Osteocyte (in vitro differentiated cells): Measurements from ENCODE around the gene SELENOT. TPM values are rescaled to one million over a fixed set of nuclear protein-coding genes. Genes with fewer than 3 reads are reported as not detected.
"Not testable (repeated sequence)": the region's sequence is repeated elsewhere in the genome, so short reads cannot be mapped to it uniquely, and the experiment has no call there.

ENCODE experiments used
- DNase-seq: peaks from one replicate; pipeline ENCODE4 v3.0.0; 2021; ENCODE audit warnings: mixed read lengths; ENCODE audit not compliant: unreplicated experiment; ENCODE audit errors: extremely low spot score
- H3K27ac Mint-ChIP-seq: one replicate; pipeline ENCODE4 v1.8.0; 2021; ENCODE audit warnings: mild to moderate bottlenecking, mixed read lengths; ENCODE audit not compliant: unreplicated experiment
- H3K27me3 Mint-ChIP-seq: one replicate; pipeline ENCODE4 v1.8.0; 2021; ENCODE audit warnings: mixed read lengths; ENCODE audit not compliant: unreplicated experiment
- H3K36me3 Mint-ChIP-seq: one replicate; pipeline ENCODE4 v1.8.0; 2021; ENCODE audit warnings: mixed read lengths; ENCODE audit not compliant: unreplicated experiment
- H3K4me1 Mint-ChIP-seq: one replicate; pipeline ENCODE4 v1.8.0; 2021; ENCODE audit warnings: mixed read lengths; ENCODE audit not compliant: unreplicated experiment
- H3K4me3 Mint-ChIP-seq: one replicate; pipeline ENCODE4 v1.8.0; 2021; ENCODE audit warnings: mild to moderate bottlenecking, moderate library complexity, mixed read lengths; ENCODE audit not compliant: unreplicated experiment
- H3K9me3 Mint-ChIP-seq: one replicate; pipeline ENCODE4 v1.8.0; 2021; ENCODE audit warnings: mixed read lengths; ENCODE audit not compliant: unreplicated experiment
- CTCF ChIP-seq: fragments of 200-600 bp; sonication (generic); IDR thresholded peaks from 2 replicates; pipeline ENCODE4 v1.5.0; 2021; ENCODE audit warnings: antibody characterized with exemption, mild to moderate bottlenecking, moderate library complexity
- total RNA-seq: library from RNA; stranded (reverse); gene quantifications from 2 replicates; pipeline ENCODE4 v1.2.1, GENCODE V29; 2021

The SELENOT gene
- total RNA-seq, 1 donor from 2014 or later: 76.1 TPM

- Mint-ChIP-seq H3K27me3 (no peaks in the 10 kb centered on the region), H3K4me3 (no peak overlapping the region), H3K4me1 (peaks cover 33% of the 10 kb centered on the region), H3K27ac (no peak overlapping the region), H3K9me3 (no peaks in the 10 kb centered on the region), H3K36me3 (no peaks in the 10 kb centered on the region)
- DNase-seq: no peak
- TF ChIP-seq CTCF: no peak
Observed at GRCh38 chr3:150599611-150600297, 3.4 kb upstream of the SELENOT start.

GRCh38 chr3:150600647-150601530, 2.2 kb upstream of the SELENOT start:
- not testable (repeated sequence) for H3K27ac Mint-ChIP-seq, DNase-seq, H3K9me3 Mint-ChIP-seq, H3K36me3 Mint-ChIP-seq, H3K4me3 Mint-ChIP-seq, H3K27me3 Mint-ChIP-seq
- peaks cover 44% of the 10 kb centered on the region for H3K4me1 Mint-ChIP-seq

GRCh38 chr3:150602426-150603152, 532 bp upstream of the SELENOT start:
- H3K4me3 Mint-ChIP-seq: peak overlapping the region; percentile 94
- H3K27me3 Mint-ChIP-seq: no peaks in the 10 kb centered on the region
- TF ChIP-seq CTCF: no peak
- peak overlapping the region; percentile 99 for H3K27ac Mint-ChIP-seq
- no peaks in the 10 kb centered on the region for H3K9me3 Mint-ChIP-seq
- peaks cover 17% of the 10 kb centered on the region for H3K36me3 Mint-ChIP-seq
- H3K4me1 Mint-ChIP-seq: peaks cover 54% of the 10 kb centered on the region
- DNase-seq: no peak

- peaks cover 24% of the 10 kb centered on the region for H3K36me3 Mint-ChIP-seq
- peaks cover 61% of the 10 kb centered on the region for H3K4me1 Mint-ChIP-seq
- no peak for DNase-seq
- H3K27ac Mint-ChIP-seq: peak overlapping the region; percentile 99
- H3K9me3 Mint-ChIP-seq: no peaks in the 10 kb centered on the region
- H3K27me3 Mint-ChIP-seq: no peaks in the 10 kb centered on the region
- no peak for TF ChIP-seq CTCF
- peak overlapping the region; percentile 94 for H3K4me3 Mint-ChIP-seq
Observed at GRCh38 chr3:150603980-150604319, 829 bp downstream of the SELENOT start.

GRCh38 chr3:150605998-150606641, 3.0 kb downstream of the SELENOT start:
- no peaks in the 10 kb centered on the region for H3K27me3 Mint-ChIP-seq
- peaks cover 24% of the 10 kb centered on the region for H3K36me3 Mint-ChIP-seq
- H3K27ac Mint-ChIP-seq: peak overlapping the region; percentile 13
- H3K4me1 Mint-ChIP-seq: peaks cover 57% of the 10 kb centered on the region
- no peak for DNase-seq
- no peaks in the 10 kb centered on the region for H3K9me3 Mint-ChIP-seq
- peak overlapping the region; percentile 16 for H3K4me3 Mint-ChIP-seq
- TF ChIP-seq CTCF: no peak
